ENCODE results near the gene AGBL4.

The AGBL4 gene

GRCh38 chr1:48701445-48701844 lies 1322.3 kb downstream of the AGBL4 start (continued):
- TF ChIP-seq POU6F1 (CRISPR knock-in tag; IDR thresholded peaks at IDR 0.05; ENCODE audit: borderline replicate concordance, low read depth) (no peak), TCF4 (CRISPR knock-in tag; IDR thresholded peaks at IDR 0.05; ENCODE audit: borderline replicate concordance) (no peak)

GRCh38 chr1:48697066-48697707 lies 1326.6 kb downstream of the AGBL4 start:
- peak; percentile 81 for ATAC-seq
- no peak for TF ChIP-seq ARNTL (CRISPR knock-in tag; IDR thresholded peaks at IDR 0.05; ENCODE audit: borderline replicate concordance, low read depth)
- TF ChIP-seq BACH2 (CRISPR knock-in tag; IDR thresholded peaks at IDR 0.05; ENCODE audit: borderline replicate concordance): no peak
- no peak for TF ChIP-seq ZNF70 (CRISPR knock-in tag; IDR thresholded peaks at IDR 0.05)
- no peak for TF ChIP-seq ZFP3 (CRISPR knock-in tag; IDR thresholded peaks at IDR 0.05)
- no peak for TF ChIP-seq CSRNP3 (CRISPR knock-in tag; IDR thresholded peaks at IDR 0.05)
- TF ChIP-seq TOX (CRISPR knock-in tag; IDR thresholded peaks at IDR 0.05; ENCODE audit: borderline replicate concordance): no peak
- no peak for TF ChIP-seq RARB (CRISPR knock-in tag; IDR thresholded peaks at IDR 0.05)

- TF ChIP-seq TOX (CRISPR knock-in tag; IDR thresholded peaks at IDR 0.05; ENCODE audit: borderline replicate concordance) (no peak), ISL1 (CRISPR knock-in tag; IDR thresholded peaks at IDR 0.05) (no peak), PATZ1 (CRISPR knock-in tag; IDR thresholded peaks at IDR 0.05; ENCODE audit: borderline replicate concordance) (no peak), TSHZ2 (CRISPR knock-in tag; IDR thresholded peaks at IDR 0.05) (no peak), SNAI2 (CRISPR knock-in tag; IDR thresholded peaks at IDR 0.05) (no peak), BACH2 (CRISPR knock-in tag; IDR thresholded peaks at IDR 0.05; ENCODE audit: borderline replicate concordance) (no peak), ZNF565 (CRISPR knock-in tag; conservative IDR thresholded peaks at IDR 0.05; ENCODE audit: low read depth) (no peak), ZC3H10 (CRISPR knock-in tag; IDR thresholded peaks at IDR 0.05) (no peak), POU6F1 (CRISPR knock-in tag; IDR thresholded peaks at IDR 0.05; ENCODE audit: borderline replicate concordance, low read depth) (no peak), ZFP3 (CRISPR knock-in tag; IDR thresholded peaks at IDR 0.05) (no peak), GLIS3 (CRISPR knock-in tag; IDR thresholded peaks at IDR 0.05) (no peak), PPARA (CRISPR knock-in tag; IDR thresholded peaks at IDR 0.05; ENCODE audit: borderline replicate concordance) (no peak), CSDC2 (CRISPR knock-in tag; IDR thresholded peaks at IDR 0.05) (no peak), ZNF70 (CRISPR knock-in tag; IDR thresholded peaks at IDR 0.05) (no peak)
- no peak for ATAC-seq
Measured at GRCh38 chr1:48695161-48695560, 1328.6 kb downstream of the AGBL4 start.
